CD4-positive, alpha-beta T cell (primary cell): ENCODE measurements around the gene MEIOSIN. TPM values are rescaled to one million over a fixed set of nuclear protein-coding genes. Genes with fewer than 3 reads are reported as not detected.

ENCODE experiments used
- ATAC-seq: fragments of 200-7000 bp; cut with Tn5 transposase; one replicate; pipeline ENCODE4 v1.10.0; 2022; ENCODE audit warnings: mild to moderate bottlenecking; ENCODE audit not compliant: poor library complexity
- CTCF ChIA-PET: fragments of 350-600 bp; sonication (Branson Sonifier 250); formaldehyde crosslinking; loops from one replicate; lab custom pipeline; 2021; ENCODE audit warnings: antibody characterized with exemption, inconsistent platforms; lab: Charles Lee
- POLR2A ChIA-PET: fragments of 350-600 bp; sonication (Branson Sonifier 250); formaldehyde crosslinking; loops from one replicate; lab custom pipeline; 2021; ENCODE audit warnings: antibody characterized with exemption, inconsistent platforms; lab: Charles Lee
- DNase-seq, 14 experiments: peaks; one replicate each; pipeline ENCODE4 v3.0.0-alpha.2; 2013 to 2020; ENCODE audit warnings: mixed read lengths in 2 of 14
- H3K27ac ChIP-seq, 2 donors: one replicate each; pipeline versions ENCODE4 v1.5.1 to v1.7.0; 2013; ENCODE audit warnings: low read length in 2 of 2, low read depth in 1 of 2, mild to moderate bottlenecking in 1 of 2
- H3K27me3 ChIP-seq, 2 experiments: 1 replicate in 1 of 2; 2 replicates in 1 of 2; pipeline versions ENCODE4 v1.6.1 to v1.7.0; 2013; ENCODE audit warnings: low read length in 2 of 2, control low read depth in 1 of 2, mild to moderate bottlenecking in 1 of 2, moderate library complexity in 1 of 2; ENCODE audit not compliant: insufficient read depth in 2 of 2, control insufficient read depth in 1 of 2
- H3K36me3 ChIP-seq: one replicate; pipeline ENCODE4 v1.6.1; 2013; ENCODE audit warnings: low read length, control low read depth; ENCODE audit not compliant: insufficient read depth
- H3K4me1 ChIP-seq: one replicate; pipeline ENCODE4 v1.6.1; 2013; ENCODE audit warnings: low read length, control low read depth; ENCODE audit not compliant: insufficient read depth
- H3K4me3 ChIP-seq: one replicate; pipeline ENCODE4 v1.5.1; 2013; ENCODE audit warnings: mild to moderate bottlenecking, low read length, moderate library complexity
- H3K9me3 ChIP-seq, 2 experiments: 1 replicate in 1 of 2; 2 replicates in 1 of 2; pipeline versions ENCODE4 v1.6.1 to v1.7.0; 2013; ENCODE audit warnings: low read length in 2 of 2, mild to moderate bottlenecking in 2 of 2, control low read depth in 1 of 2, moderate library complexity in 1 of 2; ENCODE audit not compliant: control insufficient read depth in 1 of 2, insufficient read depth in 1 of 2
- H3K27ac Mint-ChIP-seq: one replicate; pipeline ENCODE4 v1.8.0; 2020; ENCODE audit warnings: mixed read lengths
- H3K27me3 Mint-ChIP-seq: one replicate; pipeline ENCODE4 v1.8.0; 2021; ENCODE audit warnings: mixed read lengths
- H3K36me3 Mint-ChIP-seq: one replicate; pipeline ENCODE4 v1.8.0; 2021; ENCODE audit warnings: low read depth, mixed read lengths
- H3K4me1 Mint-ChIP-seq: one replicate; pipeline ENCODE4 v1.8.0; 2021; ENCODE audit warnings: low read depth, mixed read lengths
- H3K4me3 Mint-ChIP-seq: one replicate; pipeline ENCODE4 v1.8.0; 2020; ENCODE audit warnings: mild to moderate bottlenecking, mixed read lengths
- H3K9me3 Mint-ChIP-seq: one replicate; pipeline ENCODE4 v1.8.0; 2020; ENCODE audit warnings: mixed read lengths
- CTCF ChIP-seq: fragments of 200-600 bp; IDR thresholded peaks from one replicate; pipeline ENCODE4 v1.8.0; 2022; ENCODE audit warnings: antibody characterized with exemption, mild to moderate bottlenecking
- intact Hi-C, 2 experiments: fragments of 100-400 bp; cut with DNase I in 1 of 2; cut with micrococcal nuclease in 1 of 2; formaldehyde crosslinking; loops; one replicate each; pipeline versions ENCODE4 v1.15.1 to v1.9.0; 2023 to 2025; cut with DNase I, micrococcal nuclease
- total RNA-seq, 174 experiments: library from RNA in 2 of 174; stranded (reverse) in 2 of 174; gene quantifications; one replicate each; pipeline ENCODE4 v1.2.3 and lab custom pipeline; 2021 to 2026

MEIOSIN gene
- total RNA-seq, 2 experiments from 2014 or later = not detected

DNA sequence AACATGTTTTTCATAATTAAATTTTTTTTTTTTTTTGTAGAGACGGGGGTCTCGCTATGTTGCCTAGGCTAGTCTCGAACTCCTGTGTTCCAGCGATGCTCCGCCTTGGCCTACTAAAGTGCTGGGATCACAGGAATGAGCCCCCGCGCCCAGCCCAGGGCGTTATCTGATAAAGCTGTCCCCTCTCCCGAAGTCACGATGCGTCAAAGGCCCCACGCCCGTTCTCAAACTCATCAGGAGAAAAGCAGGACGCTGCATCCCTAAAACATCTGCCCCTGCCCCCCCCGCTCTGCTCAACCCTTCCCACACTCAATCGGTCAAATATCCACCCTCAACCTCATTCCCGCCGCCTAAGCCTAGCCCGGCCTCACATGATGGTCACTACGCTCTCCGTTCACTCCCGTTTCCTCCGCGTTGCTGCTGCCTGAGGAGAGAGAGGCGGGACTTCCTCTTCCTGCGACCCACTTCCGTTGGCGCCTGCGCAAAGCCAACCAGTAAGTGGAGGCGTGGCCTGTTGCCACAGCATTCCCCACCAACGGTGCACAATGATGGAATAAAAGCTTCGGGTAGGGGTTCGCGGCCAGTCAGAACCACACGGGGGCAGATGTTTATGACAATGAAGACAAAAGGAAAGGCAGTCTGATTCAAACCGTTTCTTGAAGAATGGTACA is 41.6 kb upstream of the MEIOSIN start, which contains the start of gene SNRPD2:
Gene SNRPD2, minus strand, starts transcription at position 438 of the 671 bp plus-strand sequence. Its CDS starts 65 bp downstream, at position 373.
- TF ChIP-seq CTCF = no peak
- Mint-ChIP-seq H3K36me3 (peaks cover 56% of the 10 kb centered on the region), H3K4me1 (peaks cover 33% of the 10 kb centered on the region), H3K27me3 (no peaks in the 10 kb centered on the region), H3K9me3 (no peaks in the 10 kb centered on the region), H3K27ac (peak within 1 kb of the TSS; percentile 95), H3K4me3 (peak within 1 kb of the TSS; percentile 96)
- peak; percentile 46 for ATAC-seq
- H3K27ac ChIP-seq = peak within 1 kb of the TSS; percentile 86 to 93
- peaks cover 39% of the 10 kb centered on the region for H3K4me1 ChIP-seq
- ChIA-PET CTCF (interaction anchor here (0.5 to 4.8 kb wide), 13 partner anchors 9 to 703 kb away, joined by 3 to 29 read pairs (median 8); partner anchors contain the start of genes FBXO46 and SIX5), POLR2A (interaction anchor here (0.7 to 2.7 kb wide), 19 partner anchors 10 to 252 kb away, joined by 3 to 48 read pairs (median 4); partner anchors contain the start of genes FBXO46, FOSB and SIX5)
- H3K9me3 ChIP-seq = no peaks in the 10 kb centered on the region
- peaks cover 37% of the 10 kb centered on the region for H3K36me3 ChIP-seq
- H3K27me3 ChIP-seq = no peaks in the 10 kb centered on the region
- peak; percentile 81 to 96 (median 90) for DNase-seq
- intact Hi-C loops = loop anchor here (1.0 to 10.0 kb wide), 8 partner anchors 15 to 517 kb away; partner anchors contain the start of genes OPA3 (in 2 of the 2), BLOC1S3 (in 1 of the 2), TRAPPC6A (in 1 of the 2) and VASP (in 1 of the 2)
- peak within 1 kb of the TSS; percentile 85 for H3K4me3 ChIP-seq

DNA sequence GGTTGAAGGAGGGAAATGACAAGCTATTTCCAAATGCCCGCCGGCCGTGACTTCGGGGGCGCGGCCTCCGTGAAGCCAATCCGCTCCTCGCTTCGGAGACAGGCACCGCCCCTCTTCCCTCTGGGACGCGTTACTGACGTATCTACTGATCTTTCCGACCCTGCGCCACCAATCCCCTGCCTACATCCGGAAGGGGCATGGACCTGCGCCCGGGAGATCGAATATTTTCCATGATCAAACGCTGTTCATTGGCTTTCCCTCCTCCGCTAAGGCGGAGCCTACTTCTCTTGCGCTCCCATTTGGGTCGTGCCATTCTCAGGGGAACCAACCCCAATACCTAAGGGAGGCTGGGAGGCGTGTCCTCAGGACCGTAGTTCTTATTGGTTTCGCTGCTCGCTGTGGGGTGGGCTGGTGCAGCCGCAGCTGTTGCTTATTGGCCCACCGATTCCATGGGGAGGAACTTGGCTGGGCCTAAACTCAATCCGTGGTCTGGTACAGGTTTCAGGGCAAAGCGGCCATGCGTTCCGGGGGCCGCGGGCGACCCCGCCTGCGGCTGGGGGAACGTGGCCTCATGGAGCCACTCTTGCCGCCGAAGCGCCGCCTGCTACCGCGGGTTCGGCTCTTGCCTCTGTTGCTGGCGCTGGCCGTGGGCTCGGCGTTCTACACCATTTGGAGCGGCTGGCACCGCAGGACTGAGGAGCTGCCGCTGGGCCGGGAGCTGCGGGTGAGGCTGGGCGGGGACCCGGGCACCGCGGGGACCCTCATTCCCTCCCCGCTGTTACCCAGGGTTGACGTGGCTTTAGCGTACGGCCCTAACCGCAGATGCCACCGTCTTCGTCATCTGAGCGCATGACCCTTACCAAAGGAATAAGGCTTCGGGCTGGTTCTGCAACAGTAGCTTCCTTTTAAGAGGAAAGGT is 40.8 kb upstream of the MEIOSIN start, which contains the start of gene QPCTL:
Gene QPCTL, plus strand, starts transcription at position 480 of the 919 bp plus-strand sequence. Its CDS starts 38 bp downstream, at position 518.
- no peaks in the 10 kb centered on the region for H3K9me3 Mint-ChIP-seq
- TF ChIP-seq CTCF = no peak
- ChIA-PET POLR2A (interaction anchor here (0.6 to 2.7 kb wide), 19 partner anchors 9 to 253 kb away, joined by 3 to 48 read pairs (median 4); partner anchors contain the start of genes FBXO46, FOSB and SIX5), CTCF (interaction anchor here (0.5 to 4.8 kb wide), 15 partner anchors 10 to 703 kb away, joined by 3 to 29 read pairs (median 8); partner anchors contain the start of genes FBXO46, OPA3 and SIX5)
- peaks cover 33% of the 10 kb centered on the region for H3K4me1 Mint-ChIP-seq
- H3K27ac ChIP-seq = peak within 1 kb of the TSS; percentile 86 to 93
- no peaks in the 10 kb centered on the region for H3K9me3 ChIP-seq
- peak within 1 kb of the TSS; percentile 85 for H3K4me3 ChIP-seq
- H3K27ac Mint-ChIP-seq = peak within 1 kb of the TSS; percentile 95
- peaks cover 32% of the 10 kb centered on the region for H3K36me3 ChIP-seq
- intact Hi-C loops = loop anchor here (1.0 to 10.0 kb wide), 9 partner anchors 16 to 518 kb away; partner anchors contain the start of genes OPA3 (in 2 of the 2), BLOC1S3 (in 1 of the 2), FBXO46 (in 1 of the 2) and TRAPPC6A (in 1 of the 2)
- peaks cover 51% of the 10 kb centered on the region for H3K36me3 Mint-ChIP-seq
- H3K27me3 Mint-ChIP-seq = no peaks in the 10 kb centered on the region
- H3K4me1 ChIP-seq = peaks cover 39% of the 10 kb centered on the region
- H3K27me3 ChIP-seq = no peaks in the 10 kb centered on the region
- H3K4me3 Mint-ChIP-seq = peak within 1 kb of the TSS; percentile 96
- peak; percentile 92 to 99 (median 94) for DNase-seq
- ATAC-seq = peak; percentile 87
